ENCODE measurements around the gene CNDP2.

Gene CNDP2

GRCh38 chr18:74528913-74529312 lies 32.8 kb downstream of the CNDP2 start:
- Mint-ChIP-seq H3K4me1 (ENCODE audit: low read depth) (no peaks in the 10 kb centered on the region), H3K4me3 (no peak overlapping the region), H3K9me3 (ENCODE audit: low read depth) (no peaks in the 10 kb centered on the region), H3K27ac (no peak overlapping the region), H3K36me3 (no peaks in the 10 kb centered on the region), H3K27me3 (no peaks in the 10 kb centered on the region)

- H3K36me3 Mint-ChIP-seq = no peaks in the 10 kb centered on the region
- no peak overlapping the region for H3K4me3 Mint-ChIP-seq
- H3K27ac Mint-ChIP-seq = no peak overlapping the region
- H3K27me3 Mint-ChIP-seq = no peaks in the 10 kb centered on the region
- no peaks in the 10 kb centered on the region for H3K9me3 Mint-ChIP-seq (ENCODE audit: low read depth)
- H3K4me1 Mint-ChIP-seq (ENCODE audit: low read depth) = no peaks in the 10 kb centered on the region
Observed at GRCh38 chr18:74529378-74529777, 33.2 kb downstream of the CNDP2 start.

GRCh38 chr18:74529811-74530583 lies 33.8 kb downstream of the CNDP2 start:
- Mint-ChIP-seq H3K36me3 (no peaks in the 10 kb centered on the region), H3K9me3 (ENCODE audit: low read depth) (no peaks in the 10 kb centered on the region), H3K27ac (no peak overlapping the region), H3K4me3 (no peak overlapping the region), H3K27me3 (no peaks in the 10 kb centered on the region), H3K4me1 (ENCODE audit: low read depth) (no peaks in the 10 kb centered on the region)

GRCh38 chr18:74530584-74530862 lies 34.4 kb downstream of the CNDP2 start:
- no peaks in the 10 kb centered on the region for H3K4me1 Mint-ChIP-seq (ENCODE audit: low read depth)
- no peak overlapping the region for H3K27ac Mint-ChIP-seq
- H3K27me3 Mint-ChIP-seq = no peaks in the 10 kb centered on the region
- H3K36me3 Mint-ChIP-seq = no peaks in the 10 kb centered on the region
- H3K4me3 Mint-ChIP-seq = no peak overlapping the region
- no peaks in the 10 kb centered on the region for H3K9me3 Mint-ChIP-seq (ENCODE audit: low read depth)

GRCh38 chr18:74531043-74531442 lies 34.9 kb downstream of the CNDP2 start:
- Mint-ChIP-seq H3K4me3 (no peak overlapping the region), H3K27me3 (no peaks in the 10 kb centered on the region)

GRCh38 chr18:74532511-74533025 lies 36.4 kb downstream of the CNDP2 start:
- Mint-ChIP-seq H3K4me1 (ENCODE audit: low read depth) (no peaks in the 10 kb centered on the region), H3K27me3 (no peaks in the 10 kb centered on the region), H3K36me3 (no peaks in the 10 kb centered on the region), H3K4me3 (no peak overlapping the region), H3K27ac (no peak overlapping the region), H3K9me3 (ENCODE audit: low read depth) (no peaks in the 10 kb centered on the region)

More at GRCh38 chr18:74531043-74531442, 34.9 kb downstream of the CNDP2 start:
- no peaks in the 10 kb centered on the region for H3K36me3 Mint-ChIP-seq
- H3K4me1 Mint-ChIP-seq (ENCODE audit: low read depth) = no peaks in the 10 kb centered on the region
- no peak overlapping the region for H3K27ac Mint-ChIP-seq
- H3K9me3 Mint-ChIP-seq (ENCODE audit: low read depth) = no peaks in the 10 kb centered on the region

GRCh38 chr18:74533666-74534065 lies 37.5 kb downstream of the CNDP2 start:
- Mint-ChIP-seq H3K9me3 (ENCODE audit: low read depth) (no peaks in the 10 kb centered on the region), H3K36me3 (no peaks in the 10 kb centered on the region), H3K4me1 (ENCODE audit: low read depth) (no peaks in the 10 kb centered on the region), H3K4me3 (no peak overlapping the region), H3K27me3 (no peaks in the 10 kb centered on the region), H3K27ac (no peak overlapping the region)

- H3K4me1 Mint-ChIP-seq (ENCODE audit: low read depth) = no peaks in the 10 kb centered on the region
- H3K9me3 Mint-ChIP-seq (ENCODE audit: low read depth) = no peaks in the 10 kb centered on the region
- H3K4me3 Mint-ChIP-seq = no peak within 1 kb of the TSS
- H3K27me3 Mint-ChIP-seq = no peaks in the 10 kb centered on the region
- H3K36me3 Mint-ChIP-seq = no peaks in the 10 kb centered on the region
- H3K27ac Mint-ChIP-seq = no peak within 1 kb of the TSS
Observed at GRCh38 chr18:74534150-74534969, 38.2 kb downstream of the CNDP2 start, which contains the start of gene CNDP1. Gene CNDP1, plus strand, starts transcription at chr18:74534500. Its CDS starts 168 bp downstream, at chr18:74534668.

- Mint-ChIP-seq H3K27me3 (no peaks in the 10 kb centered on the region), H3K36me3 (no peaks in the 10 kb centered on the region), H3K27ac (no peak overlapping the region), H3K4me1 (ENCODE audit: low read depth) (no peaks in the 10 kb centered on the region), H3K9me3 (ENCODE audit: low read depth) (no peaks in the 10 kb centered on the region), H3K4me3 (no peak overlapping the region)
Observed at GRCh38 chr18:74534981-74535649, 39.0 kb downstream of the CNDP2 start.

- Mint-ChIP-seq H3K27me3 (no peaks in the 10 kb centered on the region), H3K4me1 (ENCODE audit: low read depth) (no peaks in the 10 kb centered on the region), H3K36me3 (no peaks in the 10 kb centered on the region), H3K4me3 (no peak overlapping the region), H3K27ac (no peak overlapping the region), H3K9me3 (ENCODE audit: low read depth) (no peaks in the 10 kb centered on the region)
Observed at GRCh38 chr18:74539289-74539688, 43.1 kb downstream of the CNDP2 start.

GRCh38 chr18:74540652-74541421 lies 44.7 kb downstream of the CNDP2 start:
- H3K9me3 Mint-ChIP-seq (ENCODE audit: low read depth) = no peaks in the 10 kb centered on the region
- no peaks in the 10 kb centered on the region for H3K36me3 Mint-ChIP-seq
- H3K27ac Mint-ChIP-seq = no peak overlapping the region
- no peaks in the 10 kb centered on the region for H3K27me3 Mint-ChIP-seq
- no peaks in the 10 kb centered on the region for H3K4me1 Mint-ChIP-seq (ENCODE audit: low read depth)
- H3K4me3 Mint-ChIP-seq = no peak overlapping the region

- Mint-ChIP-seq H3K4me1 (ENCODE audit: low read depth) (no peaks in the 10 kb centered on the region), H3K27me3 (no peaks in the 10 kb centered on the region), H3K27ac (no peak overlapping the region), H3K4me3 (no peak overlapping the region), H3K9me3 (ENCODE audit: low read depth) (no peaks in the 10 kb centered on the region), H3K36me3 (no peaks in the 10 kb centered on the region)
Observed at GRCh38 chr18:74541703-74542555, 45.8 kb downstream of the CNDP2 start.

GRCh38 chr18:74544898-74545297 lies 48.7 kb downstream of the CNDP2 start:
- no peaks in the 10 kb centered on the region for H3K27me3 Mint-ChIP-seq
- peaks cover 2% of the 10 kb centered on the region for H3K36me3 Mint-ChIP-seq
- H3K9me3 Mint-ChIP-seq (ENCODE audit: low read depth) = no peaks in the 10 kb centered on the region
- no peak overlapping the region for H3K27ac Mint-ChIP-seq
- no peak overlapping the region for H3K4me3 Mint-ChIP-seq
- H3K4me1 Mint-ChIP-seq (ENCODE audit: low read depth) = no peaks in the 10 kb centered on the region

GRCh38 chr18:74546007-74546406 lies 49.8 kb downstream of the CNDP2 start:
- Mint-ChIP-seq H3K4me1 (ENCODE audit: low read depth) (no peaks in the 10 kb centered on the region), H3K27ac (no peak overlapping the region), H3K36me3 (peaks cover 2% of the 10 kb centered on the region), H3K4me3 (no peak overlapping the region), H3K27me3 (no peaks in the 10 kb centered on the region), H3K9me3 (ENCODE audit: low read depth) (no peaks in the 10 kb centered on the region)

Measured in activated naive CD8-positive, alpha-beta T cell (primary cell).